Stomach (tissue), 9 donors: ENCODE measurements around the gene SPARC. TPM values are rescaled to one million over a fixed set of nuclear protein-coding genes. Genes with fewer than 3 reads are reported as not detected.
"Not testable (repeated sequence)": the region's sequence is repeated elsewhere in the genome, so short reads cannot be mapped to it uniquely, and the experiment has no call there.

Experiments
- DNase-seq, 2 donors: peaks; one replicate each; pipeline versions ENCODE4 v3.0.0 to v3.0.0-alpha.2; 2013 to 2019
- H3K27ac ChIP-seq, 5 donors: fragments of 200-600 bp in 4 of 5; sonication (generic) in 4 of 5; one replicate each; pipeline ENCODE4 v1.5.1; 2013 to 2019; ENCODE audit warnings: mild to moderate bottlenecking in 1 of 5, moderate library complexity in 1 of 5
- H3K27me3 ChIP-seq, 3 donors: fragments of 200-600 bp; sonication (generic); one replicate each; pipeline ENCODE4 v1.5.1; 2017 to 2019; ENCODE audit warnings: mixed run types in 1 of 3
- H3K36me3 ChIP-seq, 4 donors: fragments of 200-600 bp; sonication (generic); 1 replicate in 3 of 4; 2 replicates in 1 of 4; pipeline ENCODE4 v1.5.1; 2016 to 2019
- H3K4me1 ChIP-seq, 4 donors: fragments of 200-600 bp; sonication (generic); one replicate each; pipeline ENCODE4 v1.5.1; 2016 to 2019
- H3K4me3 ChIP-seq, 4 donors: fragments of 200-600 bp; sonication (generic) in 3 of 4; one replicate each; pipeline ENCODE4 v1.5.1; 2016 to 2019; ENCODE audit warnings: mild to moderate bottlenecking in 1 of 4
- H3K9me3 ChIP-seq, 4 donors: fragments of 200-600 bp; sonication (generic); one replicate each; pipeline ENCODE4 v1.5.1; 2016 to 2019
- EP300 ChIP-seq: sonication (generic); formaldehyde crosslinking; IDR thresholded peaks from one replicate; pipeline ENCODE4 v1.6.1; 2017; ENCODE audit warnings: antibody characterized with exemption
- POLR2A ChIP-seq, 4 donors: fragments of 450-650 bp; IDR thresholded peaks; one replicate each; pipeline ENCODE4 v1.6.1; 2016; ENCODE audit warnings: antibody characterized with exemption in 4 of 4, control low read depth in 2 of 4, mild to moderate bottlenecking in 1 of 4, moderate library complexity in 1 of 4
- POLR2AphosphoS5 ChIP-seq, 3 donors: sonication (generic); formaldehyde crosslinking; IDR thresholded peaks; one replicate each; pipeline ENCODE4 v1.6.1; 2016; ENCODE audit warnings: antibody characterized with exemption in 3 of 3
- WGBS, 5 donors: extraction: QIAGEN DNeasy Blood & Tissue Kit in 3 of 5; methylation state at CpG; one replicate each; pipeline versions ENCODE4 v1.1.5 to v1.1.7; 2013 to 2018; 5-methylcytosine and 5-hydroxymethylcytosine counted together
- intact Hi-C: fragments of 100-400 bp; cut with DNase I; formaldehyde crosslinking; loops from one replicate; pipeline ENCODE4 v1.15.1; 2023; ENCODE audit warnings: low total_unique reads
- polyA plus RNA-seq, 3 donors: library from polyadenylated mRNA; stranded (reverse); fragments of 200-250 nt; gene quantifications; one replicate each; pipeline ENCODE4 v1.2.3, GENCODE V29; 2013
- total RNA-seq, 5 donors: library from RNA; depleted of rRNA; stranded (reverse); fragments of >200 nt; gene quantifications; one replicate each; pipeline versions ENCODE4 v1.1.0 to v1.2.3, GENCODE V29; 2014 to 2016
- TF ChIP-seq, protein P1 (sequence below), 7 experiments: fragments of 450-650 bp in 4 of 7; fragments of 200-600 bp in 3 of 7; sonication (generic) in 3 of 7; IDR thresholded peaks; one replicate each; pipeline ENCODE4 v1.5.1; 2016 to 2019; ENCODE audit warnings: antibody characterized with exemption in 7 of 7, control low read depth in 2 of 7, mild to moderate bottlenecking in 1 of 7
- donor health status: healthy with polysubstance abuse.
- donor health status: Bipolar disorder and iron deficiency.
- donor health status: healthy.

SPARC gene
- total and polyA plus RNA-seq, 8 donors, result 36.2 to 1,348 (median 94.7) TPM

DNA sequence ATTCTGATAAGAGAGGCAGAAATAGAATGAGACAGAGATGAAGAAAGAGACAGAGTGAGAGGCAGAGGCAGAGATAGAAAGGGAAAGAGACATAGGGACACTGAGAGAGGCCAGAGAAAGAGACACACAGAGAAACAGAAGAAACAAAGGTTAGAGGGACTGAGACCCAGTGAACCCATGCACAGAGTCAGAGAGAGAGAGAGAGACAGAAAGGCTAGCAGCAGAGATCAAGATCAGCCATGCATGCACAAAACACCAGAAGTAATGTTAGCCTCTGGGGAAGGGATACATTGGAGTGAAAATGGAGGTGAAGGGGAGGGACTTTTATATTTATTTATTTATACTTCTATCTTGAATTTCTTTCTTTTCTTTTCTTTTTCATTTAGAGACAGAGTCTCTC, 14.1 kb upstream of the SPARC start:
- H3K27me3 ChIP-seq, result no peaks in the 10 kb centered on the region
- no peak overlapping the region for H3K27ac ChIP-seq
- intact Hi-C loops, result no loop called here
- TF ChIP-seq EP300, result no peak
- H3K4me1 ChIP-seq, result peaks cover 3 to 22% (median 10%) of the 10 kb centered on the region in 4 donors
- H3K9me3 ChIP-seq, result no peaks in the 10 kb centered on the region
- no peaks in the 10 kb centered on the region for H3K36me3 ChIP-seq
- no peak for DNase-seq
- H3K4me3 ChIP-seq, result no peak overlapping the region

GRCh38 chr5:151700296-151700695, 13.6 kb upstream of the SPARC start:
- Histone ChIP-seq H3K4me1 (peaks cover 3 to 22% (median 10%) of the 10 kb centered on the region in 4 donors), H3K9me3 (no peaks in the 10 kb centered on the region), H3K4me3 (no peak overlapping the region), H3K27ac (no peak overlapping the region), H3K36me3 (no peaks in the 10 kb centered on the region), H3K27me3 (no peaks in the 10 kb centered on the region)
- intact Hi-C loops, result no loop called here
- TF ChIP-seq EP300, result no peak
- TF ChIP-seq, protein P1, sequence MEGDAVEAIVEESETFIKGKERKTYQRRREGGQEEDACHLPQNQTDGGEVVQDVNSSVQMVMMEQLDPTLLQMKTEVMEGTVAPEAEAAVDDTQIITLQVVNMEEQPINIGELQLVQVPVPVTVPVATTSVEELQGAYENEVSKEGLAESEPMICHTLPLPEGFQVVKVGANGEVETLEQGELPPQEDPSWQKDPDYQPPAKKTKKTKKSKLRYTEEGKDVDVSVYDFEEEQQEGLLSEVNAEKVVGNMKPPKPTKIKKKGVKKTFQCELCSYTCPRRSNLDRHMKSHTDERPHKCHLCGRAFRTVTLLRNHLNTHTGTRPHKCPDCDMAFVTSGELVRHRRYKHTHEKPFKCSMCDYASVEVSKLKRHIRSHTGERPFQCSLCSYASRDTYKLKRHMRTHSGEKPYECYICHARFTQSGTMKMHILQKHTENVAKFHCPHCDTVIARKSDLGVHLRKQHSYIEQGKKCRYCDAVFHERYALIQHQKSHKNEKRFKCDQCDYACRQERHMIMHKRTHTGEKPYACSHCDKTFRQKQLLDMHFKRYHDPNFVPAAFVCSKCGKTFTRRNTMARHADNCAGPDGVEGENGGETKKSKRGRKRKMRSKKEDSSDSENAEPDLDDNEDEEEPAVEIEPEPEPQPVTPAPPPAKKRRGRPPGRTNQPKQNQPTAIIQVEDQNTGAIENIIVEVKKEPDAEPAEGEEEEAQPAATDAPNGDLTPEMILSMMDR (IDR thresholded peaks at IDR 0.05), result no peak
- no peak for TF ChIP-seq POLR2AphosphoS5 (IDR thresholded peaks at IDR 0.05)
- TF ChIP-seq POLR2A (IDR thresholded peaks at IDR 0.05), result no peak
- DNase-seq, result no peak
- WGBS, 5 donors, result 72 to 87% (median 78%) methylated on average over 2 of the region's 2 CpGs

GRCh38 chr5:151699071-151699901, 12.6 kb upstream of the SPARC start:
- peak overlapping the region; percentile 63 to 80 (median 74) for H3K27ac ChIP-seq
- no peaks in the 10 kb centered on the region for H3K36me3 ChIP-seq
- H3K4me1 ChIP-seq, result peaks cover 3 to 22% (median 10%) of the 10 kb centered on the region in 4 donors
- TF ChIP-seq EP300 (no peak), POLR2AphosphoS5 (IDR thresholded peaks at IDR 0.05) (peak in 1 of 3 donors; percentile 58)
- 53 to 61% (median 58%) methylated on average over 13 of the region's 13 CpGs for WGBS, 5 donors
- intact Hi-C loops, result no loop called here
- H3K27me3 ChIP-seq, result no peaks in the 10 kb centered on the region
- H3K9me3 ChIP-seq, result no peaks in the 10 kb centered on the region
- H3K4me3 ChIP-seq, result no peak overlapping the region
- peak; percentile 27 to 95 for DNase-seq

DNA sequence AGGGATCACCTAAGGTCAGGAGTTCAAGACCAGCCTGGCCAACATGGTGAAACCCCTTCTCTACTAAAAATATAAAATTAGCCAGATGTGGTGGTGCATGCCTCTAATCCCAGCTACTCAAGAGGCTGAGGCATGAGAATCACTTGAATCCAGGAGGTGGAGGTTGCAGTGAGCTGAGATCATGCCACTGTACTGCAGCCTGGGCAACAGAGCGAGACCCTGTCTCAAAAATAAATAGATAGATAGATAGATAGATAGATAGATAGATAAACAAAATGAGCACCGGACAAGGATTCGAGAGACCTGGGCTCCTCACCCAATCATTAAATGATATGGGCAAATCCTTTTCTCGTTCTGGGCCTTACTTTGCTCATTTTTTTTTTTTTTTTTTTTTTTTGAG, 11.4 kb upstream of the SPARC start:
- H3K4me3 ChIP-seq, DNase-seq, H3K36me3 ChIP-seq, H3K9me3 ChIP-seq, H3K27me3 ChIP-seq, intact Hi-C loops: not testable (repeated sequence)
- WGBS, 5 donors, result 88 to 97% (median 91%) methylated on average over 4 of the region's 4 CpGs
- Histone ChIP-seq H3K27ac (peak overlapping the region in 4 of 5 donors; percentile 42 to 82 (median 77)), H3K4me1 (peaks cover 3 to 22% (median 10%) of the 10 kb centered on the region in 4 donors)

DNA sequence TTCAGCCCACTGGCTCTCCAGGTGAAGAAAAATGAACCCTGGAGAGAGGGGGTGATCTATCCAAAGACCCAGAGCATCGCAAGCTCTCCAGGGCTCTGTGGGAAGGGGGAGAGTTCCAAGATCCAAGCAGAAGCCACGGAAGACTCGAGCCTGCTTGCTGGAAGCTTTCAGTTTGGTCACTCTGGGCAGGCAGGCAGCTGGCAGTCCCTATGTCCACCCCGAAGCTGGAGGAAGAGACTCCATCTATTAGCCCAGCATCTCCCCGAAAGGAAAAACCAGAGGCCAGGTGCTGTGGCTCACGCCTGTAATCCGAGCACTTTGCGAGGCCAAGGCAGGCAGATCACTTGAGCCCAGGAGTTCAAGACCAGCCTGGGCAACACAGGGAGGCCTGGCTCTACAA, 10.7 kb upstream of the SPARC start:
- Histone ChIP-seq H3K9me3 (no peaks in the 10 kb centered on the region), H3K36me3 (no peaks in the 10 kb centered on the region), H3K4me1 (peaks cover 3 to 22% (median 10%) of the 10 kb centered on the region in 4 donors), H3K4me3 (no peak overlapping the region), H3K27me3 (no peaks in the 10 kb centered on the region), H3K27ac (peak overlapping the region in 4 of 5 donors; percentile 42 to 82 (median 76))
- intact Hi-C loops, result no loop called here
- WGBS, 5 donors, result 40 to 82% (median 76%) methylated on average over 4 to 8 of the region's 8 CpGs
- no peak for DNase-seq
- TF ChIP-seq, protein P1 (IDR thresholded peaks at IDR 0.05), result no peak
- no peak for TF ChIP-seq POLR2A (IDR thresholded peaks at IDR 0.05)
- no peak for TF ChIP-seq POLR2AphosphoS5 (IDR thresholded peaks at IDR 0.05)
- no peak for TF ChIP-seq EP300
